Mesenchymal stem cell (in vitro differentiated cells and primary cell): ENCODE results near the gene EPAS1.
A peak's percentile ranks its signal among the peaks of the same experiment; 100 is the strongest.

ENCODE experiments used
- DNase-seq: peaks from one replicate; pipeline ENCODE4 v3.0.0-alpha.2; 2013
- H2AFZ ChIP-seq: one replicate; pipeline ENCODE4 v1.6.1; 2013; ENCODE audit warnings: low read depth, mild to moderate bottlenecking, control low read depth, inconsistent platforms, low read length, moderate library complexity
- H2AK5ac ChIP-seq: 2 replicates; pipeline ENCODE4 v1.6.1; 2013; ENCODE audit warnings: low read length, moderate library complexity, mild to moderate bottlenecking, inconsistent platforms; ENCODE audit not compliant: severe bottlenecking
- H2BK120ac ChIP-seq: one replicate; pipeline ENCODE4 v1.6.1; 2013; ENCODE audit warnings: low read depth, mild to moderate bottlenecking, inconsistent platforms, low read length, moderate library complexity
- H2BK12ac ChIP-seq, 2 experiments: one replicate each; pipeline ENCODE4 v1.6.1; 2013; ENCODE audit warnings: inconsistent platforms in 2 of 2, low read length in 2 of 2, mild to moderate bottlenecking in 2 of 2, moderate library complexity in 2 of 2, control low read depth in 1 of 2
- H2BK15ac ChIP-seq: one replicate; pipeline ENCODE4 v1.6.1; 2013; ENCODE audit warnings: mild to moderate bottlenecking, low read depth, inconsistent platforms; ENCODE audit not compliant: poor library complexity, severe bottlenecking
- H2BK5ac ChIP-seq: 2 replicates; pipeline ENCODE4 v1.6.1; 2013; ENCODE audit warnings: low read depth, mild to moderate bottlenecking, low read length, control low read depth, inconsistent platforms; ENCODE audit not compliant: poor library complexity, severe bottlenecking
- H3K14ac ChIP-seq, 2 experiments: one replicate each; pipeline ENCODE4 v1.6.1; 2013; ENCODE audit warnings: inconsistent platforms in 2 of 2, low read length in 2 of 2, control low read depth in 1 of 2, mild to moderate bottlenecking in 1 of 2, moderate library complexity in 1 of 2
- H3K18ac ChIP-seq, 2 experiments: one replicate each; pipeline ENCODE4 v1.6.1; 2013; ENCODE audit warnings: inconsistent platforms in 2 of 2, low read length in 2 of 2, control low read depth in 1 of 2, low read depth in 1 of 2, mild to moderate bottlenecking in 1 of 2
- H3K23ac ChIP-seq, 2 experiments: one replicate each; pipeline ENCODE4 v1.6.1; 2013; ENCODE audit warnings: inconsistent platforms in 2 of 2, low read length in 2 of 2, mild to moderate bottlenecking in 2 of 2, moderate library complexity in 2 of 2, control low read depth in 1 of 2
- H3K27ac ChIP-seq: 2 replicates; pipeline ENCODE4 v1.5.1; 2013; ENCODE audit warnings: mild to moderate bottlenecking, moderate library complexity, low read length, control low read depth, inconsistent platforms; ENCODE audit not compliant: poor library complexity, severe bottlenecking
- H3K27me3 ChIP-seq, 2 experiments: 2 replicates each; pipeline versions ENCODE4 v1.6.1 to v1.7.0; 2013; ENCODE audit warnings: low read length in 2 of 2, mild to moderate bottlenecking in 2 of 2, moderate library complexity in 2 of 2, control low read depth in 1 of 2, inconsistent platforms in 1 of 2; ENCODE audit not compliant: control insufficient read depth in 1 of 2, insufficient read depth in 1 of 2
- H3K36me3 ChIP-seq, 2 experiments: 2 replicates each; pipeline versions ENCODE4 v1.6.1 to v1.7.0; 2013; ENCODE audit warnings: low read length in 2 of 2, control low read depth in 1 of 2, inconsistent platforms in 1 of 2, low read depth in 1 of 2, mild to moderate bottlenecking in 1 of 2; ENCODE audit not compliant: insufficient read depth in 2 of 2, control insufficient read depth in 1 of 2
- H3K4ac ChIP-seq, 2 experiments: one replicate each; pipeline ENCODE4 v1.6.1; 2013; ENCODE audit warnings: inconsistent platforms in 2 of 2, low read length in 2 of 2, mild to moderate bottlenecking in 2 of 2, moderate library complexity in 2 of 2, control low read depth in 1 of 2, low read depth in 1 of 2
- H3K4me1 ChIP-seq: 2 replicates; pipeline ENCODE4 v1.6.1; 2013; ENCODE audit warnings: low read depth, low read length, control low read depth; ENCODE audit not compliant: control insufficient read depth, insufficient read depth
- H3K4me2 ChIP-seq: 2 replicates; pipeline ENCODE4 v1.6.1; 2013; ENCODE audit warnings: low read length, mild to moderate bottlenecking, inconsistent platforms; ENCODE audit not compliant: poor library complexity, severe bottlenecking
- H3K4me3 ChIP-seq, 2 experiments: 2 replicates each; pipeline versions ENCODE4 v1.5.1 to v1.7.0; 2013; ENCODE audit warnings: low read length in 2 of 2, mild to moderate bottlenecking in 2 of 2, control low read depth in 1 of 2, low read depth in 1 of 2; ENCODE audit not compliant: insufficient read depth in 1 of 2
- H3K79me1 ChIP-seq: replicated peaks from 2 replicates; pipeline ENCODE4 v1.6.1; 2013; ENCODE audit warnings: mild to moderate bottlenecking, control low read depth, low read length, inconsistent platforms; ENCODE audit not compliant: poor library complexity, severe bottlenecking
- H3K9ac ChIP-seq: 2 replicates; pipeline ENCODE4 v1.7.0; 2013; ENCODE audit warnings: mild to moderate bottlenecking, low read length, moderate library complexity
- H3K9me3 ChIP-seq: 2 replicates; pipeline ENCODE4 v1.7.0; 2013; ENCODE audit warnings: mild to moderate bottlenecking, low read length; ENCODE audit not compliant: control insufficient read depth
- H4K8ac ChIP-seq: one replicate; pipeline ENCODE4 v1.6.1; 2013; ENCODE audit warnings: inconsistent platforms, mild to moderate bottlenecking, low read length, moderate library complexity
- H4K91ac ChIP-seq: one replicate; pipeline ENCODE4 v1.6.1; 2013; ENCODE audit warnings: mild to moderate bottlenecking, low read length, inconsistent platforms
- WGBS: methylation state at CpG from one replicate; pipeline ENCODE4 v1.1.7; 2013; ENCODE audit warnings: mixed read lengths; 5-methylcytosine and 5-hydroxymethylcytosine counted together

The EPAS1 gene

DNA sequence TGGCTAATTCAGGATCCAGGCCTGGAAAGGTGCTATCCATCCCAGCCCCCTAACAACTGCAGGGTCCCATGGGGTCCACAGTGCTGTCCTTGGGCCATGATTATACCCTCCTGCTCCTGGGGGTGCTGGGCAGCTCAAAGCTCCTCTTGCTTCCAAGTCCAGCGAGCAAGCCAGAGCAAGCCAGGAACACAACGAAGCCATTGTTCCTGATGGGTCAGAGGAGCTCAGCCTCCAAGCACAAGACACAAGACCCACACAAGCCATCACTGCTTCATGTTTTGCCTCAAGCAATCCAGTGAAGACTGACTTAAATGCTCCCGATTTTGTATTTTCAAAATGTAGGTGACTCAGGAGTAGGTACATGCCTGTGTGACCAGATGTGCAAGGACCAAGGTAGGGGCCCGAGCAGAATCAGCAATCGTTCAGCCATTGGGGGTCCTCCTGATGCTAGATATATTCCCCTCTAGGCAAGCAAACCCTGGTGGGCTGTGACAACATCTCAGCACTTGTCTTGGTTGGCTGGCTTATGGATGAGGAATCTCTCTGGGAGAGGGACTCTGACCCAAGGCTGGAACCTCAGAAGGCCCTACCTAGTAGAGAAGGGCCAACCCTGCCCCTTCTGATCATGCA is 90.8 kb downstream of the EPAS1 start:
- H3K23ac ChIP-seq, result no peak overlapping the region
- no peak overlapping the region for H3K4ac ChIP-seq
- DNase-seq, result no peak
- no peak overlapping the region for H2BK12ac ChIP-seq
- no peaks in the 10 kb centered on the region for H3K4me1 ChIP-seq
- H3K27ac ChIP-seq, result no peak overlapping the region
- H4K8ac ChIP-seq, result no peak overlapping the region
- H3K4me2 ChIP-seq, result no peak overlapping the region
- H2BK15ac ChIP-seq, result no peak overlapping the region
- no peak overlapping the region for H2AK5ac ChIP-seq
- no peaks in the 10 kb centered on the region for H3K9me3 ChIP-seq
- no peak overlapping the region for H3K9ac ChIP-seq
- no peaks in the 10 kb centered on the region for H3K27me3 ChIP-seq
- H3K4me3 ChIP-seq, result no peak overlapping the region
- H3K36me3 ChIP-seq, result peaks cover 24 to 27% of the 10 kb centered on the region in 2 experiments
- WGBS, result 94% methylated on average over 5 of the region's 5 CpGs
- no peak overlapping the region for H3K14ac ChIP-seq
- H3K18ac ChIP-seq, result no peak overlapping the region
- no peak overlapping the region for H2AFZ ChIP-seq
- H3K79me1 ChIP-seq, result no peaks in the 10 kb centered on the region
- H2BK5ac ChIP-seq, result no peak overlapping the region
- H4K91ac ChIP-seq, result no peak overlapping the region
- no peak overlapping the region for H2BK120ac ChIP-seq

DNA sequence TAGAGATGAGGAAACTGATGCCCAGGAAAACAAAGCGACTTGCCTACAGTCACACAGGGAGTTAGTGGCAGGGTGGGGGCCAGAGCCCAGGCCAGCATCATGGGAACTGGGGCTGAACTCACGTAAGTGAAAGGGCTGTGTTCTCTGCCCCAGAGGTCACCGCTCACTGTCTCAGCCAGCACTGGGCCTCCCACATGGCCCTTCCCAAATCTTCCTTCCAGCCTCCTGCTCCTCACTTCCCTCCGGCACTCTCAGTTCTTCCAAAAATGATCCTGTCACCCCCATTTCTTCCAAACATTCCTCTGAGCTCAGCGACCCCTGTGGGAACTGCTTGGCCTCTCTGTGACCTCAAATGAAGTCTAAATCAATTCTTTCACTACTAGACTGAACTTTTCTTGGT is 91.7 kb downstream of the EPAS1 start:
- peaks cover 3% of the 10 kb centered on the region for H3K4me1 ChIP-seq
- no peaks in the 10 kb centered on the region for H3K79me1 ChIP-seq
- no peak overlapping the region for H3K27ac ChIP-seq
- H2BK15ac ChIP-seq, result no peak overlapping the region
- H3K27me3 ChIP-seq, result no peaks in the 10 kb centered on the region
- no peak overlapping the region for H2AK5ac ChIP-seq
- no peak overlapping the region for H3K4ac ChIP-seq
- H4K91ac ChIP-seq, result no peak overlapping the region
- no peak overlapping the region for H2BK5ac ChIP-seq
- peaks cover 15 to 21% of the 10 kb centered on the region in 2 experiments for H3K36me3 ChIP-seq
- no peak overlapping the region for H2BK120ac ChIP-seq
- DNase-seq, result no peak
- H3K23ac ChIP-seq, result peak overlapping the region in 1 of 2 experiments; percentile 42
- H2AFZ ChIP-seq, result no peak overlapping the region
- WGBS, result 97% methylated on average over 5 of the region's 5 CpGs
- H3K4me2 ChIP-seq, result no peak overlapping the region
- H4K8ac ChIP-seq, result no peak overlapping the region
- H3K18ac ChIP-seq, result no peak overlapping the region
- no peak overlapping the region for H2BK12ac ChIP-seq
- no peak overlapping the region for H3K4me3 ChIP-seq
- H3K14ac ChIP-seq, result no peak overlapping the region
- H3K9me3 ChIP-seq, result no peaks in the 10 kb centered on the region
- no peak overlapping the region for H3K9ac ChIP-seq

DNA sequence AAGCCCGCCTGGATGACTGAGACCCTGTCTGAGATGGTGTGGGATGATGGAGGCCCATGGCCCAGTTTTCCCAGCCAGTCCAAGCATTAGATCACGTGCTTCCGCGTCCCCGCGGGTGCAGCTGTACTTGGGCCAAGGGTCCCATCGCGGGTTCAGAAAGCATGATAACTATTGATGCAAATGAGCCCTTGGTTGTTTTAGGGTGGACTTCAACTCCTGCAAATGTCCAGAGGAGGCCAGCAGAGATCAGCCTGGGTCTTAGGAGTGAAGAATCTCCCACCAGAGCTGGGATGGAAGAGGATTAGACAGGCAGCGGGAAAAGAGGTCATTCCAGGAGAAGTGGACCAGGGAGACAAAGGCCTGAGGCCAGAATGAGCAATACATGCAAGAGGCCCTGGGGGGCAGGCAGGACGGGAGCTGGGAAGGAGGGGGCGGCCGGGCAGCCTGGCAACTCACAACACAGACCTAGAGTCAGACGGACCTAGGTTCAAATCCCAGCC is 92.3 kb downstream of the EPAS1 start:
- Histone ChIP-seq H2BK5ac (no peak overlapping the region), H2BK12ac (no peak overlapping the region), H3K9ac (no peak overlapping the region), H4K91ac (no peak overlapping the region), H2BK120ac (no peak overlapping the region), H3K36me3 (peaks cover 10 to 16% of the 10 kb centered on the region in 2 experiments), H3K4me3 (no peak overlapping the region), H2AFZ (no peak overlapping the region), H3K79me1 (no peaks in the 10 kb centered on the region), H3K9me3 (no peaks in the 10 kb centered on the region), H2BK15ac (no peak overlapping the region), H3K4me2 (no peak overlapping the region), H3K18ac (no peak overlapping the region), H2AK5ac (no peak overlapping the region), H3K27me3 (no peaks in the 10 kb centered on the region), H3K14ac (no peak overlapping the region), H3K4ac (no peak overlapping the region), H3K27ac (no peak overlapping the region), H3K4me1 (peaks cover 3% of the 10 kb centered on the region), H4K8ac (no peak overlapping the region), H3K23ac (no peak overlapping the region)
- WGBS, result 94% methylated on average over 13 of the region's 13 CpGs
- peak; percentile 13 for DNase-seq

DNA sequence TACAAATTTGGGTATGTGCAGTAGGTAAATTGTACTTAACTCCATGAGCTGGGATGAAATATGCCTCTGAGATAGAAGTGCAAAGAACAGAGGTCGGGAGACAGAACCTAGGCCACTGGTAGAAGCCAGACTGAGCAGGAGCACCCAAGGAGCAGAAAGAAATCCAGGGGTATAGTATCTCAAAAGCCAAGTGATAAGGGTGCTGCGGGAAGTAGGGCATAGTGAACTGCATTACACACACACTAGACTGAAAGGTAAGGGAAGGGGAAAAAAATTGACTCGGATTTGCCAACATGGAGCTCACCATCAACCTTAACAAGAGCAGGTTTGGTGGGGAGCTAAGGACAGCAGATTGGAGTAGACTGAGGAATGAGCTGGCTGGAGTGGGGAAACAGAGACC is 92.8 kb downstream of the EPAS1 start:
- Histone ChIP-seq H3K9me3 (no peaks in the 10 kb centered on the region), H3K27me3 (no peaks in the 10 kb centered on the region), H2BK15ac (no peak overlapping the region), H2BK5ac (no peak overlapping the region), H2BK12ac (no peak overlapping the region), H3K18ac (no peak overlapping the region), H4K8ac (no peak overlapping the region), H3K36me3 (peaks cover 4 to 14% of the 10 kb centered on the region in 2 experiments), H3K23ac (no peak overlapping the region), H4K91ac (no peak overlapping the region), H2AFZ (no peak overlapping the region), H3K9ac (no peak overlapping the region), H3K4me1 (peaks cover 3% of the 10 kb centered on the region), H2AK5ac (no peak overlapping the region), H3K4me2 (no peak overlapping the region), H2BK120ac (no peak overlapping the region), H3K14ac (no peak overlapping the region), H3K4me3 (no peak overlapping the region), H3K4ac (no peak overlapping the region), H3K27ac (no peak overlapping the region), H3K79me1 (no peaks in the 10 kb centered on the region)
- WGBS, result 97% methylated on average over 3 of the region's 3 CpGs
- DNase-seq, result no peak
